NCI-H226 (cell line): ENCODE measurements around the gene PPFIA1.
A peak's percentile ranks its signal among the peaks of the same experiment; 100 is the strongest.

Experiments
- DNase-seq: peaks from one replicate; pipeline ENCODE4 v3.0.0-alpha.2; 2015

Gene PPFIA1

GRCh38 chr11:70270104-70270876 is at the start of gene PPFIA1:
PPFIA1 (plus strand) TSS chr11:70270690; CDS start chr11:70272173, 1,483 bp downstream.
- peak; percentile 91 for DNase-seq

DNA sequence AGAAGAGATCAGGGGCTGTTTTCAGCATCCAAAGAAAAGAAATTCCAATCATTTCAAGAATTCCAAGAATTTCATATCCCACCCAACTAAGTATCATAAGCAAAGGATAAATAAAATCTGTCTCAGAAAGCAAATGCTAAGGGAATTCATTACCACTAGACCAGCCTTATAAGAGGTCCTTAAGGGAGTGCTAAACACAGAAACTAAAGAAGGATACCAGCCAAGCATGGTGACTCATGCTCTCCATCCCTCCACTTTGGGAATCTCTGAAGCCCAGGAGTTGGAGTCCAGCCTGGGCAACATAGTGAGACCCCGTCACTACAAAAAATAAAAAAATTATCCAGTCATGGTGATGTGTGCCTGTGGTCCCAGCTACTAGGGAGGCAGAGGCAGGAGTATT is 49.6 kb upstream of the PPFIA1 start:
- peak; percentile 54 for DNase-seq

- DNase-seq: no peak
Measured at GRCh38 chr11:70225681-70226177, 44.8 kb upstream of the PPFIA1 start.

- DNase-seq: no peak
Measured at GRCh38 chr11:70226183-70226582, 44.3 kb upstream of the PPFIA1 start.

- DNase-seq: no peak
Measured at GRCh38 chr11:70226967-70227366, 43.5 kb upstream of the PPFIA1 start.

GRCh38 chr11:70229737-70230136 is 40.8 kb upstream of the PPFIA1 start:
- DNase-seq: no peak

DNA sequence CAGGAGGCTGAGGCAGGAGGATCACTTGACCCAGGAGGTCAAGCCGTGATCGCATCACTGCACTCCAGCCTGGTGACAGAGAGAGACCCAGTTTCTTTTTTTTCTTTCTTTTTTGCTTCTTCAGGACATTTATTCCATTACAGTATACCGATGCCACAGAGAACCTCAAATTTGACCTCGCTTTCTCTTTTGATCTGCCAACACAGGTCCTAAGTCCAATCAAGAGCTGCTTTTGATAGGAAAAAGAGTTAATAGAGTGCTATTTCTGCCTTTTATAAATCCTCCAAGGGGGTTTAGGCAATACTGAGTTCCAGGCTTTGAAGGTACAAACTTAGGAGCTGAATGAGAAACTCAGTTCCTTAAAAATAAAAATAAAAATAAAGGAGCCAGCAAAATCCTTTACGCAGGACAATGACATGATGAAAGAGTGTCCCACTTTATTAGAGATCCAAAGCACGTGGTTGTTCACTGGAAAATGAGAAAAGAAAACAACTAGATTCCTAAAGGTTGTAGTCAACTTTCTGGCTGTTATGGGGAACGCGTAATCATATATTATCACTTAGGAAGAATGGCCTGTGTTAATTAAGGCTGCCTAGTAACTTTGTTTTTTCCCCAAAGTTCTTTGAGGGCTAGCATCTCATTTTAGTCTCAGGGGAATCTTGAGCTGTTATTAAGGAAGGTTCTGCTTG is 40.2 kb upstream of the PPFIA1 start:
- DNase-seq: no peak

DNA sequence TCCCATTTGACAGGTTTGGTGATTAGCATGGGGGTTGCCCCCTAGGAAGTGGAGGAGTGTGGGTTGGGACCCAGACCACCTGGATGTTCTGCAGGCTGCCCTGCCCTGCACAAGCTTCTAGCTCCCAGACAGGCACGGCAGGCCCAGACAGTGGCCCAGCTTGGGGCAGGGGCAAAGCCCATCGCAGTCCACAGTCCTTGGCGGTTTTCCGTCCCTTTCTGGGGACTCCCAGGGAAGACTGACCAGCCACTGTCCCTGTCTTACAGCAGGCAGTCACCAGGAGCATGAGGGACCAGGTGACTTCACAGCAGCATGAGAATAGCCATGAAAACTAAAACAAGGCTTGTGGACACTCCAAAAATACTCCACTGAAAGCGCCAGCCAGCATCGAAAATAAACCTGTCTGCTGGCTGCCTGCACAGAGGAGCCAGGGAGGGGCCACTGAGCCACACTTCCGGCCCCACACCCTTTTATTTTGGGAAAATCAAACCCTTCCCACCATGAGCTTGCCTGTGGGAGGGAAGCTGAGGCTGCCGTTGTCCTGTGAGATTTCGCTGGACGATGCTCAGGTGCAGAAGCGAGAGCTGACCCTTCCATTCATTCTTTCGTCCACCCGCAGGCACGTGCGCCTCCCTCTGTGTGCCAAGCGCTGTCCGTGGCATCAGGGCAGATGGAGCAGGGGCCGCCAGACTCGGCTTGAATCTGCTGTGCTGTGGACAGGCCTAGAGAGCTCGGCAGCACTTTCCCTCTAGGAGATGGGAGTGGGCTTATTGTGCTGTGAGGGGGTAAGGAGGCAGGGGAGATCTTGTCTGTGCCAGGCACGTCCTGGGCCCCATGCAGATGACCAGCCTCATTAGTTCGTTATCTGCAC is 39.4 kb upstream of the PPFIA1 start:
- DNase-seq: no peak

- DNase-seq: peak; percentile 24
Measured at GRCh38 chr11:70233034-70233433, 37.5 kb upstream of the PPFIA1 start.

- peak; percentile 99 for DNase-seq
Measured at GRCh38 chr11:70233511-70233934, 37.0 kb upstream of the PPFIA1 start.

DNA sequence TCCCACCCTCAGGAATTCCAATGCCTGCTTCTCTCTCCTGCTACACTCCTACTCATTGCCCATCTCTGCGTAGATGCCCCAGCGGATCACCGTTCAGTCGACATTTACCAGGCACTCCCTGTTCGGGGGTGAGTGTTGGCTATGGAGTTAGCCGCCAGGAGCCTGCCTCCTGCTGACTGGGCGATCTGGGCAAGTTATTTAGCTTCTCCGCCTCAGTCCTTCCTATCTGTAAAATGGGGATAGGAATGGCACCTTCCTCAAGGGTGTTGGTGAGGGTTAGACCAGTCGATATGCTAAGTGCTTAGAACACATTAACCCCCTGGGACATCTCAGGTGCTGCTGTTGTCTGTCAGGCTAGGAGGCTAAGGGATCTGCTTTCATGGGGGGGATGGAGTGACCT is 36.5 kb upstream of the PPFIA1 start:
- DNase-seq: no peak

DNA sequence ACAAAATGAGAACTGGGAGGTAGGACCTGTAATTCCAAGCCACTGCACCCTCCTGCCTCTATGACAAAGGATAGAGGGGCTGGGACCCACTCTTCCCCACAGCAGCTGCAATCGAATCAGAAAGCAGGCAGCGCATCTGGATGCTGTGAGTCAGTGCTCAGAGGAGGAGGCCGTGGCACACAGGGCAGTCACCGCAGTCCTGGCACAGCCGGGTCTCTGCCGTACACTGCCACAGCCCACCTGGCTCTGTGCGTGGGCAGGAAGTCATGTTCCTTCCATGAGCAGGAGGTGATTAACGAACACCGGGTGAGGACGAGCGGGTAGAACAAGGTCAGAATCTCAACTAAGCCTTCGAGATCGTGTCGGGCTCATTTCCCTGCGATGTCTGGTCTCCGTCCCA is 30.2 kb upstream of the PPFIA1 start:
- DNase-seq: no peak

- no peak for DNase-seq
Measured at GRCh38 chr11:70241709-70242108, 28.8 kb upstream of the PPFIA1 start.

GRCh38 chr11:70242885-70243284 is 27.6 kb upstream of the PPFIA1 start:
- no peak for DNase-seq

DNA sequence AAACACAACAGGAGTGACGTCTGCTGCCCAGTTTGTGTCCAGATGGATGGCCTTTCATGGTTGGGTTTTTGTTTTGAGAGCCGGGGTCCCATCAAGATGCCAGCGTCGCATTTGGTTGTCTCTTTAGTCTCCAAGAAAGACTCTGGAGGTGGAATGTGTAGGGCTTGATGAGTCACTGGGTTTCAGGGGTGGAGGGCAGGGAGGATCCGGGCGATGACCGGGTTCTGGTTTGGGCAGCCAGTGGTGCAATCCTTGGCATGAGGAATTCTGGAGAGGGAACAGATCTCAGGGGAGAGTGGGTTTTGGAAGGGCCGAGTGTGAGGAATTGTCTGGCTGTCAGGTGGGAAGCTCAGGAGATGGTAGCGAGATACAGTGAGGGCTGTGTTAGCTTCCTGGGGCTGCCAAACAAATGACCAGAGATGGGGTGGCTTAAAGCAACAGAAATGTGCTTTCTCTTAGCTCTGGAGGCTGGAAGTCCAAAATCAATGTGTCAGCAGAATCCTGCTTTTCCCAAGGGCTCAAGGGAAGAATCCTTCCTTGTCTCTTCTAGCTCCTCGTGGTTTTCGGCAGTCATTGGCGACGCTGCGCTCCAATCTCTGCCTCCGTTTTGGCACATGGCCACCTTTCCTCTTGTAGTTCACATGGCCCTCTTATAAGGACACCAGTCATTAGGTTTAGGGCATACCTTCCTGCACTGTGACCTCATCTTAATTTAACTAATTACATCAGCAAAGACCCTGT is 26.4 kb upstream of the PPFIA1 start:
- peak; percentile 86 for DNase-seq

DNA sequence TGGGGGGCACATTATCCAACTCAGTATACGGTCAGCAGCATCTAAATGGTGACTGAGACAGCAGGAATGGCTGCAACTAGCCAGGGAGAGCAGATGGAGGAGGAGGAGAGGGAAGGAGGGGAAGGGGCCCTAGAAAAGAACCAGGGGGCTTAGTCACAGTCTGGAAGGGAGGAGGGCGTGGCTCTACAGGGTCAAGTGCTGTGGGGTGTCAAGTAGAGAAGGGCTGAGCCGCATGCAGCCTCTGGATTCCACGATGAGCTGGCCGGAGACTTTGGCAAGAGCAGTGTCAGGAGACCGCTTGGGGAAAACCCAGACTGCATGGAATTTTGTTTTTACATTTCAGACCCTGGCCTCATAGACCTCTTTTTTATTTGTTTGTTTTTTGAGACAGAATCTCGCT is 25.8 kb upstream of the PPFIA1 start:
- peak; percentile 95 for DNase-seq

GRCh38 chr11:70246196-70246595 is 24.3 kb upstream of the PPFIA1 start:
- DNase-seq: peak; percentile 81

DNA sequence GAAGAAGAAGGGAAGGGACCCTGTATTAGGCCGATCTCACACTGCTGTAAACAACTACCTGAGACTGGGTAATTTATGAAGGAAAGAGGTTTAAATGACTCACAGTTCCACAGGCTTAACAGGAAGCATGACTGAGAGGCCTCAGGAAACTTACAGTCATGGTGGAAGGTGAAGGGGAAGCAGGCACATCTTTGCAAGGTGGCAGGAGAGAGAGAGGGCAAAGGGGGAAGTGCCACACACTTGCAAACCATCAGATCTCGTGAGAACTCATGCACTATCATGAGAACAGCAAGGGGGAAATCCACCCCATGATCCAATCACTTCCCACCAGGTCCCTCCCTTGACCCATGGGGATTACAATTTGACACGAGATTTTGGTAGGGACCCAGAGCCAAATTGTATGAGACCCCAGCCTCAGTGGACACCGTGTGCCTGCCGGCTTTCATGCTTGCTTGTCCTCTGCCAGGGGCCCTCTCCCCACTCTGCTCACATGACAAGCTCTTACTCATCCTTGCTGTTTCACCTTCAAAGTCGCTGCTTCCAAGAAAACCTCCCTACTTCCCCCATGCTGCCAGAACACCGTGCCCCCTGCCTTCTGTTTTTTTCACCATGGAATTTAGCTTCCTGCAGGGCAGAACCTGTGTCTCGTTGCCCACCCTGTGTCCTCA is 23.3 kb upstream of the PPFIA1 start:
- DNase-seq: no peak

DNA sequence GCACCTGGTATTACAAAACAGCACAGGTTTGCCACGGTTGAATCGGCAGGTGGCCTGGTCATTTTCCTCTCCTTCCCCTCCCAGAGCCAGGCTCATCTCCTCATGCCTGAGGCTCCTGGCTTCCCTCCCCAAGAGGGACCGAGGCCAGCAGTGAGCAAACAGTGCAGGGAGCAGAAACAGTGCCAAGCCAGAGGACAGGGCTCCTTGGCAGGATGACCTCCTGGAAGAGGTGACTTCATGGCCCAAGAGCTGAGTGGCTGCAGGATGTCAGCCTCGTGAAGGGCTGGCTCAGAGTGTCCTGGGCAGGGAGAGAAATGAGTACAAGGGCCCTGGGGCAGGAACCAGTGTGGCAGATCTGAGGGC is 22.8 kb upstream of the PPFIA1 start:
- DNase-seq: no peak

GRCh38 chr11:70250876-70251658 is 19.4 kb upstream of the PPFIA1 start:
- no peak for DNase-seq

- peak; percentile 62 for DNase-seq
Measured at GRCh38 chr11:70251659-70252321, 18.7 kb upstream of the PPFIA1 start.
